Measurements from ENCODE around the gene NOLC1.

Gene NOLC1

GRCh38 chr10:102175415-102175814 lies 23.2 kb downstream of the NOLC1 start:
- no peaks in the 10 kb centered on the region for H3K9me2 ChIP-seq (ENCODE audit: low read depth, low read length)
- no peaks in the 10 kb centered on the region for H3K36me3 ChIP-seq (ENCODE audit: insufficient read depth, low read length)
- H3K4me1 ChIP-seq (ENCODE audit: insufficient read depth, low read length, severe bottlenecking), result no peaks in the 10 kb centered on the region
- H4K20me1 ChIP-seq (ENCODE audit: insufficient read depth, low read length), result no peaks in the 10 kb centered on the region
- H3K79me2 ChIP-seq (ENCODE audit: insufficient read depth, low read length), result no peaks in the 10 kb centered on the region
- no peak overlapping the region for H3K4me2 ChIP-seq (ENCODE audit: low read length)
- no peak overlapping the region for H3K9ac ChIP-seq (ENCODE audit: low read length)
- no peaks in the 10 kb centered on the region for H3K9me3 ChIP-seq (ENCODE audit: low read length)
- H3K27ac ChIP-seq (ENCODE audit: low read depth, low read length, poor library complexity, severe bottlenecking), result no peak overlapping the region
- TF ChIP-seq CTCF (IDR thresholded peaks at IDR 0.05; ENCODE audit: low read length), result no peak
- TF ChIP-seq EZH2 (IDR thresholded peaks at IDR 0.05; ENCODE audit: borderline replicate concordance, low read length), result no peak
- no peak overlapping the region for H2AFZ ChIP-seq (ENCODE audit: low read length)
- H3K27me3 ChIP-seq (ENCODE audit: insufficient read depth, low read length), result no peaks in the 10 kb centered on the region
- no peaks in the 10 kb centered on the region for H3F3A ChIP-seq (ENCODE audit: insufficient read depth, low read length)
- no peak overlapping the region for H3K4me3 ChIP-seq (ENCODE audit: low read depth, low read length, poor library complexity, severe bottlenecking)

GRCh38 chr10:102184606-102185005 lies 32.4 kb downstream of the NOLC1 start:
- TF ChIP-seq CTCF (IDR thresholded peaks at IDR 0.05; ENCODE audit: low read length) (no peak), EZH2 (IDR thresholded peaks at IDR 0.05; ENCODE audit: borderline replicate concordance, low read length) (no peak)
- Histone ChIP-seq H4K20me1 (ENCODE audit: insufficient read depth, low read length) (no peaks in the 10 kb centered on the region), H3K4me1 (ENCODE audit: insufficient read depth, low read length, severe bottlenecking) (no peaks in the 10 kb centered on the region)

GRCh38 chr10:102185272-102185671 lies 33.1 kb downstream of the NOLC1 start:
- Histone ChIP-seq H3K9me3 (ENCODE audit: low read length) (no peaks in the 10 kb centered on the region), H4K20me1 (ENCODE audit: insufficient read depth, low read length) (no peaks in the 10 kb centered on the region)
- TF ChIP-seq CTCF (IDR thresholded peaks at IDR 0.05; ENCODE audit: low read length) (no peak), EZH2 (IDR thresholded peaks at IDR 0.05; ENCODE audit: borderline replicate concordance, low read length) (no peak)

More at GRCh38 chr10:102184606-102185005, 32.4 kb downstream of the NOLC1 start:
- Histone ChIP-seq H3K79me2 (ENCODE audit: insufficient read depth, low read length) (no peaks in the 10 kb centered on the region), H3K4me2 (ENCODE audit: low read length) (no peak overlapping the region), H3K36me3 (ENCODE audit: insufficient read depth, low read length) (no peaks in the 10 kb centered on the region), H2AFZ (ENCODE audit: low read length) (no peak overlapping the region), H3F3A (ENCODE audit: insufficient read depth, low read length) (no peaks in the 10 kb centered on the region), H3K9me3 (ENCODE audit: low read length) (no peaks in the 10 kb centered on the region), H3K27ac (ENCODE audit: low read depth, low read length, poor library complexity, severe bottlenecking) (no peak overlapping the region), H3K9ac (ENCODE audit: low read length) (no peak overlapping the region), H3K27me3 (ENCODE audit: insufficient read depth, low read length) (no peaks in the 10 kb centered on the region), H3K9me2 (ENCODE audit: low read depth, low read length) (no peaks in the 10 kb centered on the region), H3K4me3 (ENCODE audit: low read depth, low read length, poor library complexity, severe bottlenecking) (no peak overlapping the region)

More at GRCh38 chr10:102185272-102185671, 33.1 kb downstream of the NOLC1 start:
- H3F3A ChIP-seq (ENCODE audit: insufficient read depth, low read length), result no peaks in the 10 kb centered on the region
- H3K9me2 ChIP-seq (ENCODE audit: low read depth, low read length), result no peaks in the 10 kb centered on the region
- no peaks in the 10 kb centered on the region for H3K36me3 ChIP-seq (ENCODE audit: insufficient read depth, low read length)
- no peak overlapping the region for H2AFZ ChIP-seq (ENCODE audit: low read length)
- no peaks in the 10 kb centered on the region for H3K27me3 ChIP-seq (ENCODE audit: insufficient read depth, low read length)
- no peak overlapping the region for H3K4me2 ChIP-seq (ENCODE audit: low read length)
- no peaks in the 10 kb centered on the region for H3K79me2 ChIP-seq (ENCODE audit: insufficient read depth, low read length)
- no peak overlapping the region for H3K9ac ChIP-seq (ENCODE audit: low read length)
- no peak overlapping the region for H3K4me3 ChIP-seq (ENCODE audit: low read depth, low read length, poor library complexity, severe bottlenecking)
- H3K4me1 ChIP-seq (ENCODE audit: insufficient read depth, low read length, severe bottlenecking), result no peaks in the 10 kb centered on the region
- no peak overlapping the region for H3K27ac ChIP-seq (ENCODE audit: low read depth, low read length, poor library complexity, severe bottlenecking)

Measured in OCI-LY1 (cell line).